ENCODE data around the gene C3orf22.

C3orf22 gene

GRCh38 chr3:126571078-126571477 is 12.3 kb upstream of the C3orf22 start:
- no peak for DNase-seq (ENCODE audit: extremely low read depth, insufficient read length)
- TF ChIP-seq, protein P1, sequence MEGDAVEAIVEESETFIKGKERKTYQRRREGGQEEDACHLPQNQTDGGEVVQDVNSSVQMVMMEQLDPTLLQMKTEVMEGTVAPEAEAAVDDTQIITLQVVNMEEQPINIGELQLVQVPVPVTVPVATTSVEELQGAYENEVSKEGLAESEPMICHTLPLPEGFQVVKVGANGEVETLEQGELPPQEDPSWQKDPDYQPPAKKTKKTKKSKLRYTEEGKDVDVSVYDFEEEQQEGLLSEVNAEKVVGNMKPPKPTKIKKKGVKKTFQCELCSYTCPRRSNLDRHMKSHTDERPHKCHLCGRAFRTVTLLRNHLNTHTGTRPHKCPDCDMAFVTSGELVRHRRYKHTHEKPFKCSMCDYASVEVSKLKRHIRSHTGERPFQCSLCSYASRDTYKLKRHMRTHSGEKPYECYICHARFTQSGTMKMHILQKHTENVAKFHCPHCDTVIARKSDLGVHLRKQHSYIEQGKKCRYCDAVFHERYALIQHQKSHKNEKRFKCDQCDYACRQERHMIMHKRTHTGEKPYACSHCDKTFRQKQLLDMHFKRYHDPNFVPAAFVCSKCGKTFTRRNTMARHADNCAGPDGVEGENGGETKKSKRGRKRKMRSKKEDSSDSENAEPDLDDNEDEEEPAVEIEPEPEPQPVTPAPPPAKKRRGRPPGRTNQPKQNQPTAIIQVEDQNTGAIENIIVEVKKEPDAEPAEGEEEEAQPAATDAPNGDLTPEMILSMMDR (IDR thresholded peaks at IDR 0.05; ENCODE audit: insufficient read depth, low read length, poor library complexity, severe bottlenecking), result no peak
- Histone ChIP-seq H3K27me3 (replicated peaks; ENCODE audit: control insufficient read depth, insufficient read depth, low read length) (peaks cover 1% of the 10 kb centered on the region), H3K4me3 (replicated peaks; ENCODE audit: low read depth, low read length) (no peak overlapping the region), H3K36me3 (ENCODE audit: control insufficient read depth, insufficient read depth, low read length) (no peaks in the 10 kb centered on the region)

- no peaks in the 10 kb centered on the region for H3K36me3 ChIP-seq (ENCODE audit: control insufficient read depth, insufficient read depth, low read length)
- TF ChIP-seq, protein P1 (IDR thresholded peaks at IDR 0.05; ENCODE audit: insufficient read depth, low read length, poor library complexity, severe bottlenecking), result no peak
- peaks cover 1% of the 10 kb centered on the region for H3K27me3 ChIP-seq (replicated peaks; ENCODE audit: control insufficient read depth, insufficient read depth, low read length)
- DNase-seq (ENCODE audit: extremely low read depth, insufficient read length), result no peak
- H3K4me3 ChIP-seq (replicated peaks; ENCODE audit: low read depth, low read length), result no peak overlapping the region
Measured at GRCh38 chr3:126570103-126570541, 11.4 kb upstream of the C3orf22 start.

- DNase-seq (ENCODE audit: extremely low read depth, insufficient read length), result no peak
- peaks cover 1% of the 10 kb centered on the region for H3K27me3 ChIP-seq (replicated peaks; ENCODE audit: control insufficient read depth, insufficient read depth, low read length)
- H3K4me3 ChIP-seq (replicated peaks; ENCODE audit: low read depth, low read length), result no peak overlapping the region
- H3K36me3 ChIP-seq (ENCODE audit: control insufficient read depth, insufficient read depth, low read length), result no peaks in the 10 kb centered on the region
- TF ChIP-seq, protein P1 (IDR thresholded peaks at IDR 0.05; ENCODE audit: insufficient read depth, low read length, poor library complexity, severe bottlenecking), result no peak
Measured at GRCh38 chr3:126569390-126569975, 10.8 kb upstream of the C3orf22 start.

DNA sequence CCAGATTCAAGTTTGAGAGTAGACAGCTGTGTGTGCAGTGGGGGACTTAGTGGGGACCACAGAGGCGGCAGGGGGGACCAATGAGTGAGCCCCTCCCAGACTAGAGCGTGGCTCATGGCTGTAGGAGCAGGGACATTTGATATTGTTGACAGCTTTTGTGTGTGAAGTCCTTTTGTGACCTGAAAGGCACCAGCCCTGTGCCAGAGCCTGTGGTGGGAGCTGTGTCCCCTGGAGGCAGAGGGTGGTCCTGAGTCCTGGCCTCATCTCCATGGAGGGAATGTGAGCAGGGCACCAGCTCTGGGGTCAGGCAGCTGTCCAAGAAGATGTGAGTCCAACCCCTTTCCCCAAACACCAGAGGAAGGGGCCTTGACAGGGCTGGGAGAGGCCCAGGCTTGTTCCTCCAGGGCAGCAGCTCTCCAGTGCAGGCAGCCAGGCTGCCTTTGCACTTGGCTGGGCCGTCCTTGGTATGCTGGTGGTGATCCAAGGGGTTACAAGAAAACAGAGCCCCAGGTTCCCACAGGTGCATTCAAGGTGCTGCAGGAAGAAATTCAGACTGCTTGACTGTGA is 10.1 kb upstream of the C3orf22 start:
- DNase-seq (ENCODE audit: extremely low read depth, insufficient read length), result no peak
- Histone ChIP-seq H3K4me3 (replicated peaks; ENCODE audit: low read depth, low read length) (no peak overlapping the region), H3K27me3 (replicated peaks; ENCODE audit: control insufficient read depth, insufficient read depth, low read length) (peaks cover 1% of the 10 kb centered on the region), H3K36me3 (ENCODE audit: control insufficient read depth, insufficient read depth, low read length) (no peaks in the 10 kb centered on the region)
- TF ChIP-seq, protein P1 (IDR thresholded peaks at IDR 0.05; ENCODE audit: insufficient read depth, low read length, poor library complexity, severe bottlenecking), result no peak

- TF ChIP-seq, protein P1 (IDR thresholded peaks at IDR 0.05; ENCODE audit: insufficient read depth, low read length, poor library complexity, severe bottlenecking), result no peak
- Histone ChIP-seq H3K27me3 (replicated peaks; ENCODE audit: control insufficient read depth, insufficient read depth, low read length) (peaks cover 1% of the 10 kb centered on the region), H3K36me3 (ENCODE audit: control insufficient read depth, insufficient read depth, low read length) (no peaks in the 10 kb centered on the region), H3K4me3 (replicated peaks; ENCODE audit: low read depth, low read length) (no peak overlapping the region)
- DNase-seq (ENCODE audit: extremely low read depth, insufficient read length), result no peak
Measured at GRCh38 chr3:126567696-126568438, 9.1 kb upstream of the C3orf22 start.
